ENCODE measurements around the gene BAHCC1. TPM values are rescaled to one million over a fixed set of nuclear protein-coding genes. Genes with fewer than 3 reads are reported as not detected.

BAHCC1 gene
- polyA plus RNA-seq, 1 donor from 2014 or later = 14.2 TPM

GRCh38 chr17:81399481-81400153 is 4.4 kb downstream of the BAHCC1 start:
- peak overlapping the region; percentile 98 for H3K9ac ChIP-seq (ENCODE audit: low read length)
- peak overlapping the region; percentile 88 for H3K4me2 ChIP-seq (ENCODE audit: low read length)
- no peaks in the 10 kb centered on the region for H3K27me3 ChIP-seq (ENCODE audit: insufficient read depth, low read depth, low read length)
- no peaks in the 10 kb centered on the region for H3K9me2 ChIP-seq (ENCODE audit: insufficient read depth, low read length)
- H3K27ac ChIP-seq (ENCODE audit: low read length) = peak overlapping the region; percentile 78
- TF ChIP-seq REST (IDR thresholded peaks at IDR 0.05; ENCODE audit: borderline replicate concordance) (no peak), CTCF (IDR thresholded peaks at IDR 0.05; ENCODE audit: poor library complexity, severe bottlenecking) (no peak), POLR2AphosphoS5 (IDR thresholded peaks at IDR 0.05) (no peak), SMC3 (conservative IDR thresholded peaks at IDR 0.05; ENCODE audit: poor library complexity) (no peak), EZH2 (IDR thresholded peaks at IDR 0.05; ENCODE audit: borderline replicate concordance, insufficient read depth, low read length, poor library complexity, severe bottlenecking) (no peak), RAD21 (conservative IDR thresholded peaks at IDR 0.05) (no peak), EP300 (conservative IDR thresholded peaks at IDR 0.05; ENCODE audit: poor library complexity, severe bottlenecking) (no peak), TAF1 (IDR thresholded peaks at IDR 0.05; ENCODE audit: low read depth) (no peak), MXI1 (conservative IDR thresholded peaks at IDR 0.05; ENCODE audit: poor library complexity, severe bottlenecking) (no peak)
- H2AFZ ChIP-seq (ENCODE audit: low read depth, low read length) = no peak overlapping the region
- peaks cover 7% of the 10 kb centered on the region for H4K20me1 ChIP-seq (ENCODE audit: insufficient read depth)
- H3F3A ChIP-seq (ENCODE audit: insufficient read depth, low read length, poor library complexity, severe bottlenecking) = no peaks in the 10 kb centered on the region
- H3K36me3 ChIP-seq (ENCODE audit: insufficient read depth, low read length) = no peaks in the 10 kb centered on the region
- H3K4me3 ChIP-seq (ENCODE audit: low read length) = peak overlapping the region; percentile 85
- H3K79me2 ChIP-seq (replicated peaks; ENCODE audit: insufficient read depth, low read length) = peaks cover 90% of the 10 kb centered on the region
- no peaks in the 10 kb centered on the region for H3K9me3 ChIP-seq (ENCODE audit: low read length)

GRCh38 chr17:81400154-81400977 is 5.1 kb downstream of the BAHCC1 start:
- Histone ChIP-seq H4K20me1 (ENCODE audit: insufficient read depth) (peaks cover 7% of the 10 kb centered on the region), H3K9me2 (ENCODE audit: insufficient read depth, low read length) (no peaks in the 10 kb centered on the region), H3K79me2 (replicated peaks; ENCODE audit: insufficient read depth, low read length) (peaks cover 93% of the 10 kb centered on the region), H3K9me3 (ENCODE audit: low read length) (no peaks in the 10 kb centered on the region), H3K27ac (ENCODE audit: low read length) (peak overlapping the region; percentile 78), H3K4me3 (ENCODE audit: low read length) (peak overlapping the region; percentile 85), H3K27me3 (ENCODE audit: insufficient read depth, low read depth, low read length) (no peaks in the 10 kb centered on the region), H3K9ac (ENCODE audit: low read length) (peak overlapping the region; percentile 98), H2AFZ (ENCODE audit: low read depth, low read length) (no peak overlapping the region), H3K4me2 (ENCODE audit: low read length) (peak overlapping the region; percentile 88), H3F3A (ENCODE audit: insufficient read depth, low read length, poor library complexity, severe bottlenecking) (no peaks in the 10 kb centered on the region), H3K36me3 (ENCODE audit: insufficient read depth, low read length) (no peaks in the 10 kb centered on the region)
- TF ChIP-seq RAD21 (conservative IDR thresholded peaks at IDR 0.05) = no peak
- peak; percentile 3 for TF ChIP-seq REST (IDR thresholded peaks at IDR 0.05; ENCODE audit: borderline replicate concordance)
